H9 (cell line): Measurements from ENCODE around the gene PDIA4. TPM values are rescaled to one million over a fixed set of nuclear protein-coding genes. Genes with fewer than 3 reads are reported as not detected.

ENCODE experiments used
- DNase-seq: peaks from one replicate; pipeline ENCODE4 v3.0.0-alpha.2; 2017
- H2AFZ ChIP-seq: one replicate; pipeline ENCODE4 v1.6.1; 2013; ENCODE audit warnings: mild to moderate bottlenecking, low read length, control low read depth, moderate library complexity
- H2AK5ac ChIP-seq: 2 replicates; pipeline ENCODE4 v1.6.1; 2013; ENCODE audit warnings: low read length, control low read depth, mixed read lengths; ENCODE audit not compliant: insufficient read length
- H2BK120ac ChIP-seq: one replicate; pipeline ENCODE4 v1.6.1; 2013; ENCODE audit warnings: low read depth, mild to moderate bottlenecking, low read length, control low read depth, inconsistent platforms; ENCODE audit not compliant: poor library complexity, severe bottlenecking
- H2BK12ac ChIP-seq: 2 replicates; pipeline ENCODE4 v1.6.1; 2013; ENCODE audit warnings: low read length, control low read depth, mixed read lengths, low read depth; ENCODE audit not compliant: insufficient read length
- H2BK15ac ChIP-seq: 2 replicates; pipeline ENCODE4 v1.6.1; 2013; ENCODE audit warnings: low read depth, low read length, control low read depth
- H2BK20ac ChIP-seq: one replicate; pipeline ENCODE4 v1.6.1; 2013; ENCODE audit warnings: low read depth, mild to moderate bottlenecking, low read length, control low read depth, inconsistent platforms; ENCODE audit not compliant: poor library complexity, severe bottlenecking
- H2BK5ac ChIP-seq: 2 replicates; pipeline ENCODE4 v1.6.1; 2013; ENCODE audit warnings: low read length, control low read depth, mixed read lengths; ENCODE audit not compliant: insufficient read length
- H3K14ac ChIP-seq: 2 replicates; pipeline ENCODE4 v1.6.1; 2013; ENCODE audit warnings: low read length, control low read depth; ENCODE audit not compliant: insufficient read depth
- H3K18ac ChIP-seq: 2 replicates; pipeline ENCODE4 v1.6.1; 2013; ENCODE audit warnings: low read depth, mild to moderate bottlenecking, mixed read lengths, low read length, control low read depth; ENCODE audit not compliant: insufficient read length
- H3K23ac ChIP-seq: 2 replicates; pipeline ENCODE4 v1.6.1; 2013; ENCODE audit warnings: low read length, control low read depth, mixed read lengths, low read depth; ENCODE audit not compliant: insufficient read length
- H3K23me2 ChIP-seq: 2 replicates; pipeline ENCODE4 v1.6.1; 2013; ENCODE audit warnings: low read depth, mild to moderate bottlenecking, mixed read lengths, low read length, control low read depth; ENCODE audit not compliant: insufficient read length, poor library complexity, severe bottlenecking
- H3K27ac ChIP-seq: 2 replicates; pipeline ENCODE4 v1.5.1; 2013; ENCODE audit warnings: low read length, control low read depth, mixed read lengths, low read depth; ENCODE audit not compliant: insufficient read length
- H3K27me3 ChIP-seq: 2 replicates; pipeline ENCODE4 v1.6.1; 2013; ENCODE audit warnings: low read length, control low read depth, inconsistent platforms; ENCODE audit not compliant: insufficient read depth
- H3K4ac ChIP-seq: 2 replicates; pipeline ENCODE4 v1.6.1; 2013; ENCODE audit warnings: low read depth, mild to moderate bottlenecking, control low read depth, inconsistent platforms, low read length, moderate library complexity
- H3K4me1 ChIP-seq: 2 replicates; pipeline ENCODE4 v1.6.1; 2013; ENCODE audit warnings: low read length, control low read depth, inconsistent platforms; ENCODE audit not compliant: insufficient read depth
- H3K4me2 ChIP-seq: 2 replicates; pipeline ENCODE4 v1.6.1; 2013; ENCODE audit warnings: low read length, control low read depth, mixed read lengths; ENCODE audit not compliant: insufficient read length, insufficient read depth
- H3K56ac ChIP-seq: 2 replicates; pipeline ENCODE4 v1.6.1; 2013; ENCODE audit warnings: low read depth, mild to moderate bottlenecking, mixed read lengths, low read length, control low read depth; ENCODE audit not compliant: insufficient read length
- H3K79me1 ChIP-seq: 2 replicates; pipeline ENCODE4 v1.6.1; 2013; ENCODE audit warnings: low read depth, mild to moderate bottlenecking, moderate library complexity, low read length, control low read depth, inconsistent platforms; ENCODE audit not compliant: insufficient read depth, poor library complexity, severe bottlenecking
- H3K79me2 ChIP-seq: 2 replicates; pipeline ENCODE4 v1.6.1; 2013; ENCODE audit warnings: low read length, control low read depth, inconsistent platforms; ENCODE audit not compliant: insufficient read depth
- H3K9ac ChIP-seq: 2 replicates; pipeline ENCODE4 v1.6.1; 2013; ENCODE audit warnings: low read length, control low read depth, mixed read lengths; ENCODE audit not compliant: insufficient read length; ENCODE audit errors: extremely low read depth
- H3K9me3 ChIP-seq: one replicate; pipeline ENCODE4 v1.6.1; 2013; ENCODE audit warnings: low read depth, low read length, inconsistent platforms; ENCODE audit not compliant: control insufficient read depth
- H3T11ph ChIP-seq: one replicate; pipeline ENCODE4 v1.6.1; 2013; ENCODE audit warnings: mild to moderate bottlenecking, low read length, control low read depth, inconsistent platforms
- H4K20me1 ChIP-seq: one replicate; pipeline ENCODE4 v1.6.1; 2013; ENCODE audit not compliant: control insufficient read depth, insufficient read length, insufficient read depth
- H4K5ac ChIP-seq: 2 replicates; pipeline ENCODE4 v1.6.1; 2013; ENCODE audit warnings: low read depth, mild to moderate bottlenecking, mixed read lengths, low read length, control low read depth; ENCODE audit not compliant: insufficient read length
- H4K8ac ChIP-seq: replicated peaks from 2 replicates; pipeline ENCODE4 v1.6.1; 2013; ENCODE audit warnings: low read length, control low read depth, mixed read lengths, low read depth; ENCODE audit not compliant: insufficient read length
- H4K91ac ChIP-seq: 2 replicates; pipeline ENCODE4 v1.6.1; 2013; ENCODE audit warnings: low read depth, mild to moderate bottlenecking, moderate library complexity, mixed read lengths, low read length, control low read depth; ENCODE audit not compliant: insufficient read length
- H3K27ac Mint-ChIP-seq, 3 experiments: 2 replicates in 2 of 3; 3 replicates in 1 of 3; pipeline ENCODE4 v1.8.0; 2020 to 2021; ENCODE audit warnings: mixed read lengths in 3 of 3, mild to moderate bottlenecking in 1 of 3, moderate library complexity in 1 of 3
- H3K27me3 Mint-ChIP-seq: 2 replicates; pipeline ENCODE4 v1.8.0; 2021; ENCODE audit warnings: low read depth, mild to moderate bottlenecking, moderate library complexity, mixed read lengths
- H3K36me3 Mint-ChIP-seq, 3 experiments: 2 replicates in 2 of 3; 3 replicates in 1 of 3; pipeline ENCODE4 v1.8.0; 2020 to 2021; ENCODE audit warnings: low read depth in 3 of 3, mixed read lengths in 3 of 3; ENCODE audit not compliant: insufficient read depth in 1 of 3
- H3K4me1 Mint-ChIP-seq, 2 experiments: 2 replicates each; pipeline ENCODE4 v1.8.0; 2020; ENCODE audit warnings: mixed read lengths in 2 of 2
- H3K4me3 Mint-ChIP-seq, 2 experiments: 2 replicates in 1 of 2; 3 replicates in 1 of 2; pipeline ENCODE4 v1.8.0; 2020 to 2021; ENCODE audit warnings: mild to moderate bottlenecking in 2 of 2, mixed read lengths in 2 of 2, moderate library complexity in 1 of 2
- H3K9me3 Mint-ChIP-seq, 2 experiments: 2 replicates in 1 of 2; 3 replicates in 1 of 2; pipeline ENCODE4 v1.8.0; 2020; ENCODE audit warnings: mild to moderate bottlenecking in 2 of 2, mixed read lengths in 2 of 2, moderate library complexity in 1 of 2
- CTCF ChIP-seq: fragments of 200-600 bp; sonication (generic); conservative IDR thresholded peaks from 3 replicates; pipeline ENCODE4 v1.8.0; 2021; ENCODE audit warnings: antibody characterized with exemption, mild to moderate bottlenecking
- WGBS: extraction: QIAGEN DNeasy Blood & Tissue Kit; methylation state at CpG from one replicate; pipeline ENCODE4 v1.1.7; 2013; ENCODE audit warnings: missing lambda C conversion rate, low lambda C conversion rate, mixed read lengths; ENCODE audit not compliant: insufficient read length; ENCODE audit errors: extremely low coverage; 5-methylcytosine and 5-hydroxymethylcytosine counted together
- long read RNA-seq: library from polyadenylated mRNA; unstranded; transcript quantifications from one replicate; pipeline ENCODE4 v2.0.0, GENCODE V29; 2020
- total RNA-seq: library from RNA; stranded (reverse); gene quantifications from 2 replicates; pipeline ENCODE4 v1.2.1, GENCODE V29; 2021

Gene PDIA4, protein sequence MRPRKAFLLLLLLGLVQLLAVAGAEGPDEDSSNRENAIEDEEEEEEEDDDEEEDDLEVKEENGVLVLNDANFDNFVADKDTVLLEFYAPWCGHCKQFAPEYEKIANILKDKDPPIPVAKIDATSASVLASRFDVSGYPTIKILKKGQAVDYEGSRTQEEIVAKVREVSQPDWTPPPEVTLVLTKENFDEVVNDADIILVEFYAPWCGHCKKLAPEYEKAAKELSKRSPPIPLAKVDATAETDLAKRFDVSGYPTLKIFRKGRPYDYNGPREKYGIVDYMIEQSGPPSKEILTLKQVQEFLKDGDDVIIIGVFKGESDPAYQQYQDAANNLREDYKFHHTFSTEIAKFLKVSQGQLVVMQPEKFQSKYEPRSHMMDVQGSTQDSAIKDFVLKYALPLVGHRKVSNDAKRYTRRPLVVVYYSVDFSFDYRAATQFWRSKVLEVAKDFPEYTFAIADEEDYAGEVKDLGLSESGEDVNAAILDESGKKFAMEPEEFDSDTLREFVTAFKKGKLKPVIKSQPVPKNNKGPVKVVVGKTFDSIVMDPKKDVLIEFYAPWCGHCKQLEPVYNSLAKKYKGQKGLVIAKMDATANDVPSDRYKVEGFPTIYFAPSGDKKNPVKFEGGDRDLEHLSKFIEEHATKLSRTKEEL
- total RNA-seq, result 217 and 230 TPM in 2 replicates
- long read RNA-seq, transcript PDIA4-201 (10 exons, 2,903 nt), result major isoform, 2,084 of 2,324 reads
- long read RNA-seq, transcript PDIA4-203 (3 exons, 632 nt), result minor isoform, 7 of 2,324 reads
- long read RNA-seq, partial matches to known transcripts, result 90 of 2,324 reads
- long read RNA-seq, other reads (novel, unspliced or antisense), result 143 of 2,324 reads

- WGBS, result no CpG with 5 or more reads among the region's 87 CpGs
- Histone ChIP-seq H3K4me2 (peak within 1 kb of the TSS; percentile 99), H2BK15ac (no peak within 1 kb of the TSS; the same call in 1 of the 2 replicates), H2BK120ac (no peak within 1 kb of the TSS), H4K5ac (no peak within 1 kb of the TSS), H3K4me1 (peaks cover 3% of the 10 kb centered on the region; the same call in 1 of the 2 replicates), H4K8ac (no peak within 1 kb of the TSS), H3K79me1 (peaks cover 2% of the 10 kb centered on the region), H3K56ac (no peak within 1 kb of the TSS), H3K27me3 (no peaks in the 10 kb centered on the region), H3K14ac (peak within 1 kb of the TSS; percentile 80), H3T11ph (no peak within 1 kb of the TSS), H3K9me3 (no peaks in the 10 kb centered on the region), H3K23me2 (peaks cover 6% of the 10 kb centered on the region), H2BK5ac (no peak within 1 kb of the TSS), H2AK5ac (no peak within 1 kb of the TSS), H3K4ac (no peak within 1 kb of the TSS), H3K27ac (no peak within 1 kb of the TSS), H4K20me1 (no peaks in the 10 kb centered on the region), H4K91ac (no peak within 1 kb of the TSS), H3K9ac (peak within 1 kb of the TSS; percentile 94), H3K23ac (no peak within 1 kb of the TSS), H2BK20ac (no peak within 1 kb of the TSS), H2AFZ (peak within 1 kb of the TSS; percentile 90), H3K18ac (peak within 1 kb of the TSS; percentile 70), H2BK12ac (no peak within 1 kb of the TSS), H3K79me2 (peaks cover 27% of the 10 kb centered on the region; the same call in 1 of the 2 replicates)
- Mint-ChIP-seq H3K27me3 (peaks cover 22% of the 10 kb centered on the region), H3K4me3 (peak within 1 kb of the TSS; percentile 93 to 96), H3K27ac (peak within 1 kb of the TSS; percentile 85 to 92 (median 89)), H3K4me1 (peaks cover 38% of the 10 kb centered on the region in 2 experiments), H3K9me3 (no peaks in the 10 kb centered on the region), H3K36me3 (peaks cover 3 to 17% (median 7%) of the 10 kb centered on the region in 3 experiments)
- peak; percentile 26; the same call in 1 of the 3 replicates for TF ChIP-seq CTCF
- peak; percentile 100 for DNase-seq
Measured at GRCh38 chr7:149028346-149029109, at the start of gene PDIA4. TSS of gene PDIA4 (minus strand) at chr7:149028505. CDS start at chr7:149028408, 97 bp downstream.
